GM19099 (cell line): Measurements from ENCODE around the gene UNC5B.

ENCODE experiments used
- POLR2A ChIP-seq: IDR thresholded peaks from 3 replicates; pipeline ENCODE4 v1.6.1; 2011; ENCODE audit warnings: low read depth; ENCODE audit not compliant: insufficient read length; ENCODE audit errors: extremely low read depth

Gene UNC5B

DNA sequence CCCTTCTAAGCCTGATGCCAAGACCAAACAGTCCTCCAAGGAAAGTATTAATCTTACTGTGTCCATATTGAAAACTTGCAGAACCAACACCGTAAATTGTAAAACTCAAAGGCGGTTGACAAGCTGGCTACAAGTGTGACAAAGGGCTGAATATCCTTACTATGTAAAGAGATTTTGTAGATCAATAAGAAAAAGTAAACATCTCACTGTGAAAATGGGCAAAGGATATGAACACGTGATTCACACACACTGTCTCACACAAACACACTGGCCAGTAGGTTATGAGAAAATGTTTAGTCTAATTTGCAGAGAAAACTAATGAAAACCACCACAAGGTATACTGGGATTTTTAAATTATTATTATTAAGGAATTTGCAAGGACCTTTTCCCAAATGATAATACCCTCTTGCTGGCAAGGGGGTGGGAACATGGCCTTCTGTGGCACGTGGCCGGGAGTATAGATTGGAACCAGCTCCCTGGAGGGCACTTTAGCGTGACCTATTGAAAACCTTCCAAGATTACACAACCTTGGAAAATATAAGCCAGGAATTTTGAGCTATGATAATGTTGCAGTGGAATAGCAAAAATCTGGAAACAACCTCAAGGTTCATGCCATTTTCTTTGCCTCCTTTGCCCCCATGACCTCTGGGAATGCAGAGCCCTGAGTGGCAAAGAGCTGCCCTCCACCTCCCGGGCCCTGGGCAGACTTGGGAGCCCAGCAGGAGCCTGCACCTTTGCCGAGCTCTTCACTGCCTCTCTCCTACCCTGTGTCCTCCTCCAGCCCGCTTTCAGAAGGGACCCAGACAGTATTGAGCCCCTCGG is 80.5 kb downstream of the UNC5B start:
- TF ChIP-seq POLR2A: no peak

- TF ChIP-seq POLR2A: no peak
Measured at GRCh38 chr10:71293446-71294084, 81.2 kb downstream of the UNC5B start.

- TF ChIP-seq POLR2A: no peak
Measured at GRCh38 chr10:71294091-71294561, 81.8 kb downstream of the UNC5B start.

- TF ChIP-seq POLR2A: no peak
Measured at GRCh38 chr10:71294856-71295255, 82.5 kb downstream of the UNC5B start.

GRCh38 chr10:71295641-71296040 is 83.3 kb downstream of the UNC5B start:
- TF ChIP-seq POLR2A: no peak

DNA sequence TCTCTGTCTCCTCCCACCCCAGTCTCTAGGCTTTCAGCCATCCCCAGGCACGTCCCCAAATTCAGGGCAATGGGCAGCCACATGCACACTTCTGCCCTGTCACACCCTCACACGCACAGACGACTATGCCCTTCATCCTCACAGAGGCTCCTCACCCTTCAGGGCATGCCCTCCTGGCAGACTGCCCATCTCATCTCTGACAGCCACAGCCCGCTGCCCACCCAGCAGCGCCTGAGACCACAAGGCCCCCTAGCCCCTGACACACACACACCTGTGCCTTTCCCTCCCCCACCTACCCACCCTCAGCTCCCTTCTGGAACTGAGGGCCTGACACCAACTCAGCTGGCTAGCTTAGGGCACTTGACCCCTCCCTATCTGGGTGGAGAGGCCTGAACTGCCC is 83.7 kb downstream of the UNC5B start:
- no peak for TF ChIP-seq POLR2A

GRCh38 chr10:71297343-71297742 is 85.0 kb downstream of the UNC5B start:
- TF ChIP-seq POLR2A: no peak

GRCh38 chr10:71299071-71299785 is 86.9 kb downstream of the UNC5B start:
- TF ChIP-seq POLR2A: no peak

- TF ChIP-seq POLR2A: no peak
Measured at GRCh38 chr10:71300555-71301370, 88.4 kb downstream of the UNC5B start.

DNA sequence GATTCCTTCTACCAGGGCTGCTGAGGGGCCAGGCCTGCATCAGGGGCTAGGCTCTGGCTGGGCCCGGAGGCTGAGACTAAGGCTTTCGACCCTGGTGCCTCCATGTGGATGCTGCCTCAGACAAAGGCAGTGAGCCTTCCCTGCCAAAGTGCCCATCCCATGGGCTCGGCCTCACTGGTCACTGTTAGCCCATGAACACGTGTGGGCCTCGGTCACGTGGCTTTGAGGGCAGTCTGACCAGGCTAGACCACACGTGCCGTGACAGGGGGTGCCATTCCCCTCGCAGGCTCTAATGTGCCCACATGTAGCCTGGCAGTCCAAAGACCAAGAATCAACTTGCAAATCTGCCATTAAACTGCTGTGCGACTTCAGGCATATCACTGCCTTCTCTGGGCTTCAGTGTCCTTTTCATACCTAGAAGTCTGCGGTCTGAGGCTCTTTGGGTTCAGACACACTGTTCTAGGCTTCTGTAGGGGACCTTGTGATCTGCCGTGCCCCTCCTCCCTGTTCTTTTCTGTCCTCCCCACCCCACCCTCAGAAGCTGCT is 89.1 kb downstream of the UNC5B start:
- TF ChIP-seq POLR2A: no peak

GRCh38 chr10:71302451-71302850 is 90.1 kb downstream of the UNC5B start:
- TF ChIP-seq POLR2A: no peak

GRCh38 chr10:71302874-71303568 is 90.7 kb downstream of the UNC5B start:
- TF ChIP-seq POLR2A: no peak

DNA sequence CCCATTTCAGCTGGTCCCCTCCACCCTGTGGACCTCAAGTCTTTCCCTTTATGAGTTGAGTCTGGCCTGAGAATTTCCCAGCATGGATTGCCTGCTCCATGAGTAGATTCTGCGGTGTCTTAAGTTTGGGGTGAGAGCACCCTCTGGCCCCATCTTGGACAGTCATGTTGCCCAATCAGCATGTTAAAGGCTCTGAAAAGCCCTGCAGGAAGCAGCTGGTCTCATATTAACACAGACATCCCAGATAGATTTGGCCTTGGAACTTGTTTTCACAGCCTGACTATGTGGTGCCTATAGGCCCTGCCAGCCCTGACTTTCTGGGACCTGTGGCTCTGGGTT is 91.2 kb downstream of the UNC5B start:
- no peak for TF ChIP-seq POLR2A

DNA sequence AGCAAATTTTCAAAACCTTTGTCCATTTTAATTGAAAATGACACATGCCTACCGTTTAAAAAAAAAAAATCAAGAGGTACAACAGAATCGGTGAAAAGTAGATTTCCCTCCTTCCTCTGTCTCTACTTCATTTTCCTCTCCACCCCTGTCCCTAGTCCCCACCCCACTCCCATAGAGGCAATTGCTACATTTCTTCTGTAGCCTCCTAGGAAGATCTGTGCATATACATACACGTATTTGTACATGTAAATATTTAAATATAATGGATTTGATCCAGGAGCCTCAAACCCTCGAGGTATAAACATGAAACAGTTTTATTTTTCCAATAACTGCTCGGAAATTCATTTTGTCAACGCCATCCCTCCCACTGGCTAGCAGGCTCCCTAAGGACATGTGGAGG is 92.5 kb downstream of the UNC5B start:
- no peak for TF ChIP-seq POLR2A
